Measurements from ENCODE around the gene CRELD2.

CRELD2 gene

DNA sequence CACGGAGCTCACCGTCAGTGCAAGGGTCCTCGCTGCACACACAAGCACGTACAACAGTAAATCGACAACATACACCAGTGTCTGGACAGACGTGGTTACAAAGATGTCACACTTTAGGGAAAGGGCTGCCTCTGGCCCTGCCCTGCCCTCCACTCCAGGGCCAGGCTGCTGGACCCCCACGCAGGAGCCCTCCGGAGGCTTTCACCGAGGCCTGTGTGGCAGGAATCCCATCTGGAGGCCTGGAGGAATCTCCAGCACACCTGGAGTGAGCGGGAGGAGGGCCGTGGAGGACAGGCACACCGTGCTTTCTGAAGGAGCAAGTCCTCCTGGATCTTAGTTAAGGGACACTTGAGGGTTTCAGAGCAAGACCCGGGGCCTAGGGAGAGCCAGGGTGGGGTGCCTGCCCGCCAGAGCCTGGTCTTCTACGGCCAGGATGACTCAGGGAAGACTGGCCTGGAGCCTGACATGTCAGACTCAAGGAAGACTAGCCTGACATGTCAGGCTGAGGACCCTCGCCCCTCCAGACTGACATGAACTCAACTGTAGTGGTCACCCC lies 40.0 kb downstream of the CRELD2 start:
- DNase-seq (ENCODE audit: low spot score) = no peak

DNA sequence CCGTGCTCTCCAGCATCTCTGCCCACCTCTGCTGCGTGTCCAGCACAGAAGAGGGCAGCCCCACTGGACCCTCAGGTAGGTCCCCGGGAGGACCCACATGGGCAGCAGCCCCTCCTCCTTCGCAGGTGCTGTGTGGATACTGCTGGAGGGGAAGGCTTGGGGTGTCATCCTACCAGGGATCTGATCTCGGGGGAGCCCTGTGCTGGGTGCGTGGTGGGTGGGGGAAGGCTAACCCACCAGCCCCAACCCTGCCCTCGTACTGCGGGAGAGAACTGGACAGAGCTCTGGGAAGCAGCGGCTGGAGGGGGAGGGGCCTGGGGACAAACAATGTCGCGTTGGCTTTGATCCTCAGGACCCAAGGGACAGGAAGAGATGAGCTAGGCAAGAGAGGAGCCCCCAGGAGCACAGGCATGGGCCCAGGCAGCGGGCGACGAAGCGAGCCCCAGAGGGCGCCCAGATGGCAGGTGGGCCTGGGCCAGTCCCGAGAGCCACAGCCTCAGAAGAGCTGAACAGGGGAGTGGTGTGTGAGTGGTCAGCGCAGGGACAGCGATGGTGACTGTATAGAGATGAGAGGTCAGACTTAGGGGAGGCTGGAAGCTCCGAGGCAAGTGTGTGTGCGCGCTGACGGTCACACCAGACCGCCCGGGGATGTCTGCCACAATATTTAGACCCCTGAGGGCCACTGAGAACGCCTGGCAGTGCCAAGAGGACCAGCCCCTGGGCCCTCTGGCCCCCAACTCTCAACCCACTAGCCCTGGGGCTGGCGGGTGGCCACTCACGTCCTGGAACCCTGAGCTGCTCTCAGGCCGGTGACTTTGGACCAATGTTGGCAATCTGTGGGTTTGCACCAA lies 40.7 kb downstream of the CRELD2 start:
- no peak for DNase-seq (ENCODE audit: low spot score)

DNA sequence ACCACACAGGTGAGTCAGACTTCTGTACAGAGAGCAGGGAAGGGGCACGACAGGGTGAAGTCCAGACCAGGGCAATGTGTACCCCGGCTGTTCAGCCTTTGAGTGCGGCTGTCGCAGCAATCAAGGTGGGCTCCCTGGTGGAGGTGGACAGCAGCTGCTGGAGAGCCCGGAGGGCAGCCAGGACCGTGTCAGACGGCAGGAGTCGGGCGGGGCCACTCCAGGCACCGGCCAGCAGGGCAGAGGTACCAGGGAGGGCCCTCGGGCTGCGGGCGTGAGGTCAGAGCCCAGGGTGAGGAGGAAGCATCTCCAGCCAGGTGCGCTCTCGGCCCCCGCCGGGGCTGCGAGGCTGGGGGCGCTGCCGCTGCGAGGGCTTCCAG lies 41.3 kb downstream of the CRELD2 start:
- peak; percentile 88 for DNase-seq (ENCODE audit: low spot score)

DNA sequence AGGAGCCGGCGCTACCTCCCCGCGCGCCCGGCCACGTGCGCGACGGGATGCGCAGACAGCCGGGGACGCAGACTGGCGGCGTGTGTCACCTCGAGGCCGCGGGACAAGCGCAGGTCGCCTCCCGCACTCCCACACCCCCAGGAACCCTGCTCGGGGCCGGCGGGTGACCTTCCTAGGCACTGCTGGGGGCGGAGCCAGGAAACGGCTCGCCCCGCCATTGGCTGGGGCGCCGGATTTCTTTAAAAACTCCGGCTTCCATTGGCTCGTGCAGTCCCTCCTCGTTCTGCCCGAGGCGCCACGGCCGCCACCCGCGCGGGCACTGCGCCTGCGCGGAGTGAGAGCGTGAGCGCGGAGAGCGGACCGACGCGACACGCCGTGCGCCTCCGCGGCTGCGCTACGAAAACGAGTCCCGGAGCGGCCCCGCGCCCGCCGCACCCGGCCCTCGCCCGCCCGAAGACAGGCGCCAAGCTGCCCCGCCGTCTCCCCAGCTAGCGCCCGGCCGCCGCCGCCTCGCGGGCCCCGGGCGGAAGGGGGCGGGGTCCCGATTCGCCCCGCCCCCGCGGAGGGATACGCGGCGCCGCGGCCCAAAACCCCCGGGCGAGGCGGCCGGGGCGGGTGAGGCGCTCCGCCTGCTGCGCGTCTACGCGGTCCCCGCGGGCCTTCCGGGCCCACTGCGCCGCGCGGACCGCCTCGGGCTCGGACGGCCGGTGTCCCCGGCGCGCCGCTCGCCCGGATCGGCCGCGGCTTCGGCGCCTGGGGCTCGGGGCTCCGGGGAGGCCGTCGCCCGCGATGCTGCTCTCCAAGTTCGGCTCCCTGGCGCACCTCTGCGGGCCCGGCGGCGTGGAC lies 41.9 kb downstream of the CRELD2 start, which contains the start of gene PIM3:
TSS of gene PIM3 (plus strand) at position 614 of the 846 bp plus-strand sequence. CDS start at position 790, 176 bp downstream.
- DNase-seq (ENCODE audit: low spot score) = peak; percentile 98

DNA sequence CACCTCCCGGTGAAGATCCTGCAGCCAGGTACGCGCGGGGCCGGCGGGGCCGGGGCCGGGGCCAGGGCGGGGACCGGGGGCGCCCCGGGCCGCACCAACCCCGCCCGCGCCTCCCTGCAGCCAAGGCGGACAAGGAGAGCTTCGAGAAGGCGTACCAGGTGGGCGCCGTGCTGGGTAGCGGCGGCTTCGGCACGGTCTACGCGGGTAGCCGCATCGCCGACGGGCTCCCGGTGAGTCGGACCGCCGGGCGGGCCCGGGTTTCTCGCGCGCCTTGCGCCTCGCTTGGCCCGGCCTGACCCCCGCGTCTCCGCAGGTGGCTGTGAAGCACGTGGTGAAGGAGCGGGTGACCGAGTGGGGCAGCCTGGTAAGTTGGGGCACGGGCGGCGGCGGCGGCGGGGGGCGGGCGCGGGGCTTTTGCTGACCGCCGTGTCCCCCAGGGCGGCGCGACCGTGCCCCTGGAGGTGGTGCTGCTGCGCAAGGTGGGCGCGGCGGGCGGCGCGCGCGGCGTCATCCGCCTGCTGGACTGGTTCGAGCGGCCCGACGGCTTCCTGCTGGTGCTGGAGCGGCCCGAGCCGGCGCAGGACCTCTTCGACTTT lies 42.7 kb downstream of the CRELD2 start:
- DNase-seq (ENCODE audit: low spot score) = peak; percentile 63

DNA sequence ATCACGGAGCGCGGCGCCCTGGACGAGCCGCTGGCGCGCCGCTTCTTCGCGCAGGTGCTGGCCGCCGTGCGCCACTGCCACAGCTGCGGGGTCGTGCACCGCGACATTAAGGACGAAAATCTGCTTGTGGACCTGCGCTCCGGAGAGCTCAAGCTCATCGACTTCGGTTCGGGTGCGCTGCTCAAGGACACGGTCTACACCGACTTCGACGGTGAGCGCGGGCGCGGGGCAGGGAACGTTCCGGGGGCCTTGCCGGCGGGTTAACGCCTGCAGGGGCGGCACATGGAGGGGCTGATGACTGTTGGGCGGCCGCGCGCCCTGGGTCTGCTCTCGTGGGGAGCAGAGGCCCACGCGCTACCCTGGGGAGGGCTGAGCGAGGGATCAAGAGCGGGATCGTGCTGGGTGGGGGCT lies 43.2 kb downstream of the CRELD2 start:
- DNase-seq (ENCODE audit: low spot score) = no peak

DNA sequence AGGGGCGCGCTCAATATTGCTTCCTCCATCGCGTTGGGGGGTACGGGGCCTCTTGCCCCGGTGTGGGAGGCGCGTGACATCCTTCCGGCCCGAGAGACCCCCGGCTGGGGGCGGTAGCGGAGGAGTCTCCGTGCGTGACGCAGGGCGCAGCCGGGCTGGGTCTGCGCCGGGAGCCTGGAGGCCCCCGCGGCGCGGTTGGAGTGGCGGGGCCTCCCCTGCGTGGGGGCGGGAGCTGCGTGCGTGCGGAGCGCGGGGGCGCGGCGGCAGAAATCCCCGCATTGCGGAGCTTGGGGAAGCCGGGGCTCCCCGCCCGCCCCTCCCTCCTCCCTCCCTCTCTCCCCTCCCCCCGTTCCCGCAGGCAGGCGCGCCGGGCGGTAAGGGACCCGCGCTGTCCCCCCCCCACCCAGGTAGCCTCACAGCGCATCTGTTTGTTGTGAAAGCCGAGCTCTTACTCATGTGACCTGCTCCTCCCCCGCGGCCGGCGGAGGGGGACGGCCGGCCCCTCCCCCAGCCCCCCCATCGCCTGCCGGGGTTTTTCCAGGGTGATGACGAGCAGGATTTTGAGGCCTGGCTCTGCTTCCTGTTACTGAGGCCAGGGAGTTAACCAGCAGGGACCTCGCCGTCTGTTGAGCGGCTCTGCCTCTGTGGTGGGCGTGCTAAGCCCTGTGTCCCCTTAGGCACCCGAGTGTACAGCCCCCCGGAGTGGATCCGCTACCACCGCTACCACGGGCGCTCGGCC lies 43.7 kb downstream of the CRELD2 start:
- DNase-seq (ENCODE audit: low spot score) = peak; percentile 96

DNA sequence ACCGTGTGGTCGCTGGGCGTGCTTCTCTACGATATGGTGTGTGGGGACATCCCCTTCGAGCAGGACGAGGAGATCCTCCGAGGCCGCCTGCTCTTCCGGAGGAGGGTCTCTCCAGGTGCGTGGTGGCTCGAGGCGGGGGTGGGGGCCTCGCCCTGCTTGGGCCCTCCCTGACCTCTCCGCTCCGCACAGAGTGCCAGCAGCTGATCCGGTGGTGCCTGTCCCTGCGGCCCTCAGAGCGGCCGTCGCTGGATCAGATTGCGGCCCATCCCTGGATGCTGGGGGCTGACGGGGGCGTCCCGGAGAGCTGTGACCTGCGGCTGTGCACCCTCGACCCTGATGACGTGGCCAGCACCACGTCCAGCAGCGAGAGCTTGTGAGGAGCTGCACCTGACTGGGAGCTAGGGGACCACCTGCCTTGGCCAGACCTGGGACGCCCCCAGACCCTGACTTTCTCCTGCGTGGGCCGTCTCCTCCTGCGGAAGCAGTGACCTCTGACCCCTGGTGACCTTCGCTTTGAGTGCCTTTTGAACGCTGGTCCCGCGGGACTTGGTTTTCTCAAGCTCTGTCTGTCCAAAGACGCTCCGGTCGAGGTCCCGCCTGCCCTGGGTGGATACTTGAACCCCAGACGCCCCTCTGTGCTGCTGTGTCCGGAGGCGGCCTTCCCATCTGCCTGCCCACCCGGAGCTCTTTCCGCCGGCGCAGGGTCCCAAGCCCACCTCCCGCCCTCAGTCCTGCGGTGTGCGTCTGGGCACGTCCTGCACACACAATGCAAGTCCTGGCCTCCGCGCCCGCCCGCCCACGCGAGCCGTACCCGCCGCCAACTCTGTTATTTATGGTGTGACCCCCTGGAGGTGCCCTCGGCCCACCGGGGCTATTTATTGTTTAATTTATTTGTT lies 44.6 kb downstream of the CRELD2 start:
- no peak for DNase-seq (ENCODE audit: low spot score)

DNA sequence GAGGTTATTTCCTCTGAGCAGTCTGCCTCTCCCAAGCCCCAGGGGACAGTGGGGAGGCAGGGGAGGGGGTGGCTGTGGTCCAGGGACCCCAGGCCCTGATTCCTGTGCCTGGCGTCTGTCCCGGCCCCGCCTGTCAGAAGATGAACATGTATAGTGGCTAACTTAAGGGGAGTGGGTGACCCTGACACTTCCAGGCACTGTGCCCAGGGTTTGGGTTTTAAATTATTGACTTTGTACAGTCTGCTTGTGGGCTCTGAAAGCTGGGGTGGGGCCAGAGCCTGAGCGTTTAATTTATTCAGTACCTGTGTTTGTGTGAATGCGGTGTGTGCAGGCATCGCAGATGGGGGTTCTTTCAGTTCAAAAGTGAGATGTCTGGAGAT lies 45.2 kb downstream of the CRELD2 start:
- DNase-seq (ENCODE audit: low spot score) = no peak

DNA sequence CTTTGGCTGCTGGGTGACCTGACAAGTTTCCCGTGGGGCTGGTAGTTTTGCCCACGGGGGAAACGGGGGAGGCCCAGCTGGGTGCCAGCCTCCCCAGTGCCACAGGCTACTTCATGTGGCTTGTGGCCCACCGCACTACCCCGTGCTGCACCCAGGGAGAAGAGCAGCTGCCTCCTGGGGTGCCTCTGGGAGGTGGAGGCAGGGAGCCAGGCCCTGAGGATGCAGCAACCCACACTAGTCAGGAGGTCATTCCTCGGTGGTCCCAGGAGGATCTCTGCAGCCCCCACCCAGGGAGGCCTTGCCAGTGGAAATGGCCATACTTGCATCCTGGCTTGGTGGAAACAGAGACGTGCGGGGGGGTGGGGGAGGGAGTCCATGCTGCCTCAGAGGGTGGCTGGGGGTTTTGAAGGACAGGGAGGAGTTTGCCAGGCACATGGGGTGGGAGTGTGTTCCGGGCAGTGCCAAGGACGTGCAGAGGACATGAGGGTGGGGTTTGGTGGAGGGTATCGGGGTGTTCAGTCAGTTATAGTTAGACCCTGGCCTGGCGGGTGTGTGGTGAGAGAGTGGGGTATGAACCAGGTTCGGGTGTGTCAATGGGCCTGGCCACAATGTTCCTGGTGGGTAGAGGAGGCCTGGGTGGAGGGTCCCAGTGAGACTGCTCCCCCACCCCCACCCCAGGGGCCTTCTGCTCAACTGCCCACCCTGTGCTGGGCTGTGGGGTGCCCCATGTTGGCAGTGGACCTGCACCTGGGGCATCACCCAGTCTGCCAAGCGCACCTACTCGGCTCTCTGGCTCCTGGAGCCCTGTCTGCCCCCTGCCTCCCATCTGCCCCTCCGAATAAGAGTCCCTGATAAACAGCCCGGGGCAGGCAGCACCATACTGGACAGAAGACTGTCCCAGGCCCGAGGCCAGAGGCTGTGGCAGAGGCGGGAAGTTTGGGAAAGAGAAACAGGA lies 46.0 kb downstream of the CRELD2 start:
- no peak for DNase-seq (ENCODE audit: low spot score)

DNA sequence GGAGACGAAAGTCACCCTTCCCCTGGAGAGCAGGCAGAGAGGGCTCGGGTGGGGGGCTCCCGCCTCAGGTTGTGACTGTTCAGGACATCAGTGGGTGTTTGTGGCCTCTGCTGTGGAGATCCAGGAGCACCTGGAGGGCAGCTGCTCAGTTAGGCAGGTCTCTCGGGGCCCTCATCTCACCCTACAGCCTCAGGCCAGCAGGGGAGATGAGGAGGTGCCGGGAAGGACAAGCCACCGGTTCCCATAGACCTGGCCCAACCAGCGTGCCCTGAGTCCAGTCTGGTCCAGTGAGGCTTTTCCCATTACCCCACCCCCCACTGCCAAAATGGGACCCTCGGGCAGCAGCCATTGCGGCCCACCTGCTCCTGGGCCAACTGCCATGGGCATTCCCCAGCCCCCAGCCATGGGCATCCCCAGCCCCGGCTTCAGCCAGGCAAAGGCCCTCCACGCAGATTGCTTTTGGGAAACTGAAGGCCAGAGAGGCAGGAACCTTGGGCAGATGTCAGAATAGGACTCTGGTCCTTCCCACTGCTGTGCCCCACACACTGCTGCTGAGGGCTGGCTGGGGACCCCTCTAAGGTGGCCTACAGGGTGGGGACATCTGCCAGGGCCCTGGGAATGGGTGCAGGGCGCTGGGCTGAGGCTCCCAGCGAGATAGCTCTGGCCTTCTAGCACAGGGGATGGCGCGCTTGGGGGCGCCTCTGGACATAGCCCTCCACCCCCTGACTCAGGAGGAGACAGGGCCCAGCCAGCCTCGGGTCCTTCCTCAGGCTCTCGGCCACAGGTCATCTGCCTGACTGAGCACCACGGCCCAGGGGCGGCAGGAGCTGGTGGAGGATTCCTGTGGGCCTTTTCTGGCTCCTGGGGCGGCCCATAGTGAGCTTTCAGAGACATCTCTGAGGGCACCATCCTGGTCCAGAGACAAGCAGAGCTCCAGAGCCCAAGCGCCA lies 46.9 kb downstream of the CRELD2 start:
- DNase-seq (ENCODE audit: low spot score) = no peak

DNA sequence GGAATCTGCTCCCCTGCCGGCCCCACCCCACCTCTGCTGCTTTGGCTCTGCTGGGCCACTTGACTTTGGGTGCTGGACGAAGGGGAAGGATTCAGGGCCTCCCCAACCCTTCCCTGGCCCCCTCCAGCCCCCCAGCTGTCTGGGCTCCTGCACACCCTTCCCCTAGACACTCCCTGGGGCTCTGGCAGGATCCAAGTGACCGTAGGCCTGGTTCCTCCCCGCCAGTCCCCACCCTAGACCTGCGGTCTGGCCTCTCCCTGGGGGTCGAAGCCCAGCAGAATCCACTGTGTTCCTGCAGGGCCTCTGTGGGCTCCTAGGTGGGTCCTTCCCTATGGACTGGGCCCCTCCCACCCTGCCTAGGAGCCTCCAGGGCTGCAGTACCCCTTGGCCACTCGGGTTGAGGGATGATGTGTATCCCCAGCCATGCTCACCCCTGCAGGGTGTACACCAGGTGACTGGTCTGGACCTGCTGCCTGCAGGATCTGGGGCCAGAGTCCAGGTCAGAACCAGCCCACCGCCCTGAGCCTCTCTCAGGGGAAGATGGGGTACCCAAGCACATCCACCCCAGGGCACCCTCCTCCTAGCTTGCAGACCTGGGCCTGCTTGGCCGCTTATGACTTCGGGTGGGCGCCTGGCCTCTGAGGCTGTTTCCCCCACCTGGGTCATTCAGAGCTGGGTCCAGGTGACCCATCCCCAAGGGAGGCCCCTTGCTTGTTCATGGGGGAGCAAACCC lies 47.8 kb downstream of the CRELD2 start:
- DNase-seq (ENCODE audit: low spot score) = no peak

DNA sequence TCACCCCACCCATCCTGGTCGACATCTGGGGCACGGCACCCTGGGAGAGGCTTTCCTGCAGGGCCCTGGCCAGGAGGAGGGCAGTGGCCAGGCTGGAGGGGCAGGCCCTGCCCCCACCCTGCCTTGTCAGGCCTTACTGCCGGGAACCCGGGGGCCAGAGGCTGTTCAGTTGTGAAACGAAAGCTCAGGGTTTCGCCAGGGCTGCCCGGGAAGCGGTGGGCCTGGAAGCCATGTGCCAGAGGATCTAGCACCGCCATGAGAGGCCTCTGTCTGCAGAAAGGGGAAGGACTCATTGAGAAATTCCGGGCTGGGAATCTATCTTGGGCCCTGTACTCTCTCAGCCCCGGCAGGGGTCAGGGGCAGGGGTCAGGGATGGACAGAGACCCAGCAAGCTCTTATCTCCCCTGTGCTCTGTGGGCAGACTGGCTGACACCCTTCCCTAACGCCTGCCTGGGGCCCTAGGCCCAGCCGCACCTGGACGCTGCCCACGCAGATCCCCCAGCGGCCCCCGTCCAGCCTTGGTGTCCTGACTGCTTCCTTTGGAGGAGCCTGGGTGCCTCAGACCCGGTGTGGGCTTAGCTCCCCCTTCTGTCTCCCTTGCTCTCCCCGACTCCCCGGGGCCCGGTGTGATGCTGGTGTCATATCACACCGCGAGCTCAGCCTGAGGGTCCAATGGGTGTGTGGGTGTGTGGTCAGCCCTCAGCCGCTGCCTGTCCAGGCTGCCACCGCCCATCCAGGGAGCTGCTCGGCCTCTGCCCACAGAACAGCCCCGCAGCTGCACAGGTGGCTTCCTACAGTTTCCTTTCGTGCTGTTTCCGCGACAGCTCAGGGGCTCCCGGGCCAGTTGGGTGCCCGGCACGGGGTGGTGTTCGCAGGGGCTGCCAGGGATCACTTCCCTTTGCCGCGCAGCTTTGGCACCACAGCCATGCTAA lies 48.6 kb downstream of the CRELD2 start:
- DNase-seq (ENCODE audit: low spot score) = peak; percentile 26

DNA sequence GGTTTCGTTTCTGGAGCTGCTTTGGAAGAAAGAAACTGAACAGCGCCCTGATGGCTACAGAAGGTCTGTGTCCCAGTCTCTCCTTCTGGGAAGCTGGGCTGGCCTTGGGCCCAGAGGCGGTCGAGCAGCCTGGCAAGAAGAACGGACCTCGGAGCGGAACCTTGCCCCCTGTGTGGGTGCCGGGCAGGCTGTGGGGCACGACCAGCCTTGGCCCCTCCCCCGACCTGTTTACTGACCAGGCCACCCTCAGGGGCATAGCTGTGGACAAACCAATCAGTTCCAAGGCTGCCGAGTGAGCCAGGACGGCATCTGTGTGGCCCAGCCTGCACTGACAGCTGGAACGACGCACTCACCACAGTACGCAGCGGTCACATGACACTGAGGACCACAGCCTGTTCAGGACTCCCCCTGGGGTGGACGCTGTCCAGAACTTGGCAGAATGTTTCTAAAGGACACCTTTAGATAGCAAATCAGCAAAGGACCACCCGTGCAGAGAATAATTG lies 49.3 kb downstream of the CRELD2 start:
- no peak for DNase-seq (ENCODE audit: low spot score)

DNA sequence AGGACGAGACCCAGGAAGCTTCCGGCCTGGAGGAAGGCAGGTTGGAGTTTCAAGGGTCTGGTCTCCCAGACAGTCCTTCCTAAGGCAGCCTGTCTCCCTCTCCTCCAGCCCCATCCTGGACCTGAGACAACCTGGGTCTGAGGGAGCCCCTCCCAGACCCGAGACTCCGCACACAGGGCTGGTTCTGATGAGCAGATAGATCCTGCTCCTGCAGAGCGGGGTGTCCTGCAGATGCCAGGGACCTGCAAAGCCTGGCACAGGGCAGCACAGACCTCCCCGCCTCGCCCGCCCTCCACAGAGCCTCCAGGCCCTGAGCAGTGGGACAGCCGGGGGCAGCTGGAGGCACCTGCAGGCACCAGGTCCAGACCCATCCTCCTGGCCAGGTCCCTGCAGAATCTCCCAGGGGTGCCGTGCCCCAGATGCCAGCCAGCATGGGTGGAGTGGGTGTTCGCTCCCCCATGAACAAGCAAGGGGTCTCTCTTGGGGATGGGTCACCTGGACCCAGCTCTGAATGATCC lies 49.9 kb downstream of the CRELD2 start:
- no peak for DNase-seq (ENCODE audit: low spot score)
